Endothelial cell of umbilical vein (primary cell): Measurements from ENCODE around the gene APOL5. TPM values are rescaled to one million over a fixed set of nuclear protein-coding genes. Genes with fewer than 3 reads are reported as not detected.
"Not testable (repeated sequence)": the region's sequence is repeated elsewhere in the genome, so short reads cannot be mapped to it uniquely, and the experiment has no call there.

Experiments used
- BruUV-seq: library from RNA; stranded (reverse); fragments of 400-500 nt; replicated peaks from 2 replicates; lab custom pipeline; 2021; lab: Mats Ljungman, UMichigan
- CTCF ChIA-PET: fragments of 300-600, 350-600 bp; sonication (Branson Sonifier 250); formaldehyde crosslinking; loops from one replicate; lab custom pipeline; 2021; ENCODE audit warnings: antibody characterized with exemption, inconsistent platforms; lab: Charles Lee
- POLR2A ChIA-PET: fragments of 300-600, 350-600 bp; sonication (Branson Sonifier 250); formaldehyde crosslinking; loops from one replicate; lab custom pipeline; 2021; ENCODE audit warnings: antibody characterized with exemption, inconsistent platforms; lab: Charles Lee
- DNase-seq: peaks from one replicate; pipeline ENCODE4 v3.0.0-alpha.2; 2011; ENCODE audit warnings: low read depth, low spot score
- FAIRE-seq: peaks from 2 replicates; lab custom pipeline; 2011; peaks lifted over from hg19 to GRCh38; lab: Jason Lieb, UNC
- H2AFZ ChIP-seq: 2 replicates; pipeline ENCODE4 v1.6.0; 2012; ENCODE audit warnings: low read depth, low read length, control low read depth, inconsistent platforms
- H3K27ac ChIP-seq: 2 replicates; pipeline ENCODE4 v1.5.1; 2011; ENCODE audit warnings: low read depth, mild to moderate bottlenecking, control low read depth, low read length, moderate library complexity; ENCODE audit not compliant: insufficient read depth
- H3K27me3 ChIP-seq, 2 experiments: 2 replicates each; pipeline versions ENCODE4 v1.6.0 to v1.6.1; 2011; ENCODE audit warnings: low read length in 2 of 2, mixed read lengths in 1 of 2; ENCODE audit not compliant: control insufficient read depth in 2 of 2, insufficient read depth in 2 of 2
- H3K36me3 ChIP-seq, 2 experiments: 2 replicates in 1 of 2; 3 replicates in 1 of 2; pipeline ENCODE4 v1.5.1; 2011; ENCODE audit warnings: low read length in 2 of 2, mild to moderate bottlenecking in 1 of 2, moderate library complexity in 1 of 2; ENCODE audit not compliant: control insufficient read depth in 2 of 2, insufficient read depth in 2 of 2; ENCODE audit errors: extremely low read depth in 1 of 2
- H3K4me1 ChIP-seq: 3 replicates; pipeline ENCODE4 v1.5.1; 2011; ENCODE audit warnings: mild to moderate bottlenecking, low read length; ENCODE audit not compliant: control insufficient read depth, insufficient read depth; ENCODE audit errors: extremely low read depth
- H3K4me2 ChIP-seq: 2 replicates; pipeline ENCODE4 v1.6.1; 2011; ENCODE audit warnings: low read length, control low read depth, mixed read lengths; ENCODE audit not compliant: insufficient read depth
- H3K4me3 ChIP-seq, 3 experiments: fragments of 200-600 bp in 1 of 3; sonication (generic), shearing (Covaris generic) in 1 of 3; replicated peaks in 1 of 3; 2 replicates each; pipeline ENCODE4 v1.5.1; 2011 to 2016; ENCODE audit warnings: control low read depth in 3 of 3, low read length in 3 of 3, mild to moderate bottlenecking in 2 of 3, inconsistent platforms in 1 of 3, low read depth in 1 of 3, moderate library complexity in 1 of 3; ENCODE audit not compliant: insufficient read depth in 1 of 3
- H3K79me2 ChIP-seq: 2 replicates; pipeline ENCODE4 v1.6.0; 2012; ENCODE audit warnings: low read length, inconsistent platforms; ENCODE audit not compliant: control insufficient read depth, insufficient read depth
- H3K9ac ChIP-seq: replicated peaks from 2 replicates; pipeline ENCODE3; 2011; ENCODE audit warnings: low read length, control low read depth; ENCODE audit not compliant: insufficient read depth; ENCODE audit errors: extremely low read depth
- H3K9me1 ChIP-seq: replicated peaks from 3 replicates; pipeline ENCODE4 v1.6.0; 2011; ENCODE audit warnings: mild to moderate bottlenecking, low read length; ENCODE audit not compliant: control insufficient read depth, insufficient read depth; ENCODE audit errors: extremely low read depth
- H3K9me3 ChIP-seq: replicated peaks from 2 replicates; pipeline ENCODE4 v1.5.1; 2012; ENCODE audit warnings: low read length, inconsistent platforms; ENCODE audit not compliant: control insufficient read depth, insufficient read depth
- H4K20me1 ChIP-seq: replicated peaks from 2 replicates; pipeline ENCODE3; 2011; ENCODE audit warnings: mild to moderate bottlenecking, low read length; ENCODE audit not compliant: control insufficient read depth, insufficient read depth; ENCODE audit errors: extremely low read depth
- POLR2A ChIP-seq: IDR thresholded peaks from 2 replicates; pipeline ENCODE4 v1.6.1; 2012; ENCODE audit warnings: low read depth, mild to moderate bottlenecking, control low read depth, low read length
- POLR2AphosphoS5 ChIP-seq: IDR thresholded peaks from 2 replicates; pipeline ENCODE4 v1.6.1; 2012; ENCODE audit warnings: low read depth, mild to moderate bottlenecking, control low read depth, low read length, moderate library complexity; ENCODE audit not compliant: insufficient read depth
- dilution Hi-C: fragments of 300-500 bp; cut with MboI; formaldehyde crosslinking; loops from one replicate; pipeline ENCODE4 v1.15.0; 2019; ENCODE audit warnings: low sequenced_read_pairs; ENCODE audit not compliant: extremely low pct_ligation_motif_present
- intact Hi-C: fragments of 100-400 bp; cut with micrococcal nuclease; formaldehyde crosslinking; loops from one replicate; pipeline ENCODE4 v1.10.0; 2022
- polyA plus RNA-seq, 4 experiments: library from polyadenylated mRNA; depleted of rRNA in 3 of 4; stranded (reverse) in 3 of 4; unstranded in 1 of 4; fragments of >200 nt; gene quantifications; 2 replicates each; pipeline versions ENCODE4 v1.2.1 to v1.2.3, GENCODE V29; 2011 to 2012; ENCODE audit warnings: missing spikeins in 1 of 4
- total RNA-seq: library from RNA; stranded (reverse); gene quantifications from 2 replicates; pipeline ENCODE4 v1.2.3, GENCODE V29; 2021
- TF ChIP-seq, protein P1 (sequence below): IDR thresholded peaks from 2 replicates; pipeline ENCODE4 v1.6.1; 2011; ENCODE audit not compliant: insufficient read depth, insufficient read length

The APOL5 gene
- total and polyA plus RNA-seq, 2 donors (not counting 3 experiments of a cell fraction or from before 2014, with no cell fraction given) = not detected

- H3K4me2 ChIP-seq = no peak overlapping the region
- TF ChIP-seq POLR2AphosphoS5 (no peak), POLR2A (no peak)
- TF ChIP-seq, protein P1, sequence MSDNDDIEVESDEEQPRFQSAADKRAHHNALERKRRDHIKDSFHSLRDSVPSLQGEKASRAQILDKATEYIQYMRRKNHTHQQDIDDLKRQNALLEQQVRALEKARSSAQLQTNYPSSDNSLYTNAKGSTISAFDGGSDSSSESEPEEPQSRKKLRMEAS = no peak
- intact Hi-C loops = no loop called here
These were observed 20.5 kb upstream of the APOL5 start for GRCh38 chr22:35697142-35697541.

DNA sequence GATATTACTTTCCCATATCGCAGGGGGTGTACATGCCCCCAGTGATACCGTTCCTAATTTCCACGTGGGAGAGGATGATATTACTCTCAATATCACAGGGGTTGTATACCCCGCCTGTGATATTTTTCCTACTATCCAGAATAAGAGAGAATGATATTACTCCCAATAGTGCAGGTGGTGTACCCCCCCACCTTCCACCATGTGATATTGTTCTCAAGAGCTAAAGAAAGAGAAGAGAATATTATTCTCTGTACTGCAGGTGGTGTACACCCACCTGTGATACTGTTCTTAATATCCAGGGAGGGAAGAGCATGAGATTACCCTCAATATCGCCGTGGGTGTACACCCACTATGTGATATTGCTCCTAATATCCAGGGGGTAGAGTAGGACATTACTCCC, 17.8 kb upstream of the APOL5 start:
- H3K79me2 ChIP-seq, H3K27me3 ChIP-seq, intact Hi-C loops, H3K9ac ChIP-seq, H3K36me3 ChIP-seq, H3K27ac ChIP-seq, DNase-seq, H4K20me1 ChIP-seq, BruUV-seq, FAIRE-seq, H3K4me1 ChIP-seq, H2AFZ ChIP-seq, POLR2A ChIA-PET, dilution Hi-C loops, H3K4me2 ChIP-seq, H3K9me3 ChIP-seq, H3K4me3 ChIP-seq, CTCF ChIA-PET, H3K9me1 ChIP-seq: not testable (repeated sequence)

More at GRCh38 chr22:35697142-35697541, 20.5 kb upstream of the APOL5 start:
- Histone ChIP-seq H3K9me1 (no peaks in the 10 kb centered on the region), H3K9ac (no peak overlapping the region), H2AFZ (no peak overlapping the region), H3K27ac (no peak overlapping the region), H3K4me1 (no peaks in the 10 kb centered on the region), H3K36me3 (no peaks in the 10 kb centered on the region), H3K9me3 (no peaks in the 10 kb centered on the region), H3K79me2 (no peaks in the 10 kb centered on the region), H3K4me3 (no peak overlapping the region), H3K27me3 (peaks cover 0 to 4% of the 10 kb centered on the region in 2 experiments), H4K20me1 (no peaks in the 10 kb centered on the region)
- POLR2A ChIA-PET = no interaction called here
- FAIRE-seq = no peak
- CTCF ChIA-PET = no interaction called here
- BruUV-seq = no TSS peak
- no peak for DNase-seq
- dilution Hi-C loops = no loop called here
